GM12864 (cell line): ENCODE results near the gene SMARCB1.
A peak's percentile ranks its signal among the peaks of the same experiment; 100 is the strongest.

ENCODE experiments used
- DNase-seq: peaks from one replicate; pipeline ENCODE4 v3.0.0-alpha.2; 2011; ENCODE audit warnings: low read depth
- H3K4me3 ChIP-seq: 2 replicates; pipeline ENCODE4 v1.5.1; 2011; ENCODE audit warnings: mild to moderate bottlenecking, low read depth, low read length, control low read depth
- TF ChIP-seq, protein P1 (sequence below): IDR thresholded peaks from 2 replicates; pipeline ENCODE4 v1.5.1; 2011; ENCODE audit warnings: low read depth, mild to moderate bottlenecking, moderate library complexity, low read length, control low read depth, inconsistent platforms; ENCODE audit errors: missing control alignments

Gene SMARCB1

DNA sequence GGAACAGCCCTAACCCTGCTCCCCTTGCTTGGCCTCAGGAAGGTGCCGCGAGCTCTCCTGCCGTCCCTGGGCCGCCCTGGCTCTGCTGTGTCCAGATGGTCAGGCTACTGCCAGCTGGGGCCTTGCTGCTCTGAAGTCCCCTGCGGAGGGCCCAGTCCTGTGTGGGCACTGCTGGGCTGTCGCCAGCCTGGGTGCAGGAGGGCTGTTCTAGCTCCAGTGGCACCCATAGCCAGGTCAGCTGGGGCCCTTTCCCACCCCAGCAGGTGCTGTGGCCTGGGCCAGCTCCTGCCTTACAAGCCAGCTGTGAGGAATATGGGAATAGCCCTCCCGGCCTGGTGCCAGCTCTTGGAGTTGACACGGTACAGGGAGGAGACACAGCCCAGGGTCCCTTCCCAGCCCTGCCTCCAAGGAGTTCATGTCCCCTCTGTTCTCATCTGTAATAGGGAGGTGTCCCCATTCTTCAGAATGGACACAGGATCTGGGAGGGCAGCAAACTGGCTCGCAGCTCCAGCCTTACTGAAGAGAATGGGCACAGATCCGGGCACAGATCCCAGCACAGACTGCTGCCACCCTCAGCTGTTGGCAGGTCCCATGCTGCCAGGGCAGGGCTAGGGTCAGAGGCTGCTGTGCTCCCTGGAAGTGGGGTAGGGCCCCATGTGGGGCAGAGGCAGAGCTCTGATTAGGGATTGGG is 48.2 kb downstream of the SMARCB1 start:
- H3K4me3 ChIP-seq, result no peak overlapping the region
- no peak for DNase-seq
- TF ChIP-seq, protein P1, sequence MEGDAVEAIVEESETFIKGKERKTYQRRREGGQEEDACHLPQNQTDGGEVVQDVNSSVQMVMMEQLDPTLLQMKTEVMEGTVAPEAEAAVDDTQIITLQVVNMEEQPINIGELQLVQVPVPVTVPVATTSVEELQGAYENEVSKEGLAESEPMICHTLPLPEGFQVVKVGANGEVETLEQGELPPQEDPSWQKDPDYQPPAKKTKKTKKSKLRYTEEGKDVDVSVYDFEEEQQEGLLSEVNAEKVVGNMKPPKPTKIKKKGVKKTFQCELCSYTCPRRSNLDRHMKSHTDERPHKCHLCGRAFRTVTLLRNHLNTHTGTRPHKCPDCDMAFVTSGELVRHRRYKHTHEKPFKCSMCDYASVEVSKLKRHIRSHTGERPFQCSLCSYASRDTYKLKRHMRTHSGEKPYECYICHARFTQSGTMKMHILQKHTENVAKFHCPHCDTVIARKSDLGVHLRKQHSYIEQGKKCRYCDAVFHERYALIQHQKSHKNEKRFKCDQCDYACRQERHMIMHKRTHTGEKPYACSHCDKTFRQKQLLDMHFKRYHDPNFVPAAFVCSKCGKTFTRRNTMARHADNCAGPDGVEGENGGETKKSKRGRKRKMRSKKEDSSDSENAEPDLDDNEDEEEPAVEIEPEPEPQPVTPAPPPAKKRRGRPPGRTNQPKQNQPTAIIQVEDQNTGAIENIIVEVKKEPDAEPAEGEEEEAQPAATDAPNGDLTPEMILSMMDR, result no peak

DNA sequence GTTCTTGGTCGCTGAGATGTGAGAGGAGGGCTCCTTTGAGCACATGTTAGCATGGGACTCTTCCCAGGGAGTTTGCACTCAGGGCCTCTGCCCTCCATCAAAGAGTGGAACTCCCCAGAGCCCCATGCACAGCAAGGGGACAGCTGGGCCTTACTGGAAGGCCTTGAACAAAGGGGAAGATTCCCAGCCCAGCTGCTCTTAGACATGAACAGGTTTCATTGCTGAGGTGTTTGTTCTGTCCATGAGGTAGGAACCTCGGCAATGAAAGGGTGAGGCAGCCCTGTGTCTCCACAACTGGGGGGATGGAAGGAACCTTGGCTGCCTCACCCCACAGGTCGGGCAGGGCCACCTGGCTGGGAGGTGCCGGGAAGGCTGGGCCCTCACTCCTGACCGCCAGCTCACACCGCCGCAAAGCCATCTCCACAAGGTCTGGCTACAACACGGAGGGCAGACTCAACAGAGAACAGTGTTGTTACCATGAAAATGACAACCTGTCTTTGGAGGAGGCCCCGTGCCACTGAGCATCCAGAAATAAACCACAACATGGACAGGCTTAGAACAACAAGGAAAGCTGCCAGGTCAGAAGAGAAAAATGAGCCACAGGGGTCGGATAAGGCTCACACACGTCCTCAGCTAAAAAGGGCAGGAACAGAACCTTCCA is 48.8 kb downstream of the SMARCB1 start:
- DNase-seq, result no peak
- no peak overlapping the region for H3K4me3 ChIP-seq

DNA sequence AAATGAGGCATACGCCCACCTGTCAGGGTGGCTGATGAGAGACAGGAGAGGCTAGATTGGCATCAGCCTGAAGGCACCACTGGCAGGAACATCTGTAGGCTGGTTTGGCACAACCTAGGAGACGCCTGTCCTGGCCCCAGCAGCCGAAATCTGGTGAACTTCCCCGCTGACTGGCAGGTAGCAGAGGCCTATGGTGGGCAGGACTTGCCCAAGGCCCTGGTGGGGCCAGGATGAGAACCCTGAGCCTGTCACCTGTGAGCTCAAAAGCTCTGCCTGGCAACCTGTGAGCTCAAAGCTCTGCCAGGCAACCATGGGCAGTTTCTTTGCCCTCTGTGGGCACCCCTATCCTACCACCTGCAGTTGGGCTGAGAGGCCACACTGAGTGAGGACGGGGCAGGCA is 49.5 kb downstream of the SMARCB1 start:
- no peak overlapping the region for H3K4me3 ChIP-seq
- TF ChIP-seq, protein P1, result no peak
- DNase-seq, result no peak

More for the DNA sequence above, 48.8 kb downstream of the SMARCB1 start:
- TF ChIP-seq, protein P1, result no peak

DNA sequence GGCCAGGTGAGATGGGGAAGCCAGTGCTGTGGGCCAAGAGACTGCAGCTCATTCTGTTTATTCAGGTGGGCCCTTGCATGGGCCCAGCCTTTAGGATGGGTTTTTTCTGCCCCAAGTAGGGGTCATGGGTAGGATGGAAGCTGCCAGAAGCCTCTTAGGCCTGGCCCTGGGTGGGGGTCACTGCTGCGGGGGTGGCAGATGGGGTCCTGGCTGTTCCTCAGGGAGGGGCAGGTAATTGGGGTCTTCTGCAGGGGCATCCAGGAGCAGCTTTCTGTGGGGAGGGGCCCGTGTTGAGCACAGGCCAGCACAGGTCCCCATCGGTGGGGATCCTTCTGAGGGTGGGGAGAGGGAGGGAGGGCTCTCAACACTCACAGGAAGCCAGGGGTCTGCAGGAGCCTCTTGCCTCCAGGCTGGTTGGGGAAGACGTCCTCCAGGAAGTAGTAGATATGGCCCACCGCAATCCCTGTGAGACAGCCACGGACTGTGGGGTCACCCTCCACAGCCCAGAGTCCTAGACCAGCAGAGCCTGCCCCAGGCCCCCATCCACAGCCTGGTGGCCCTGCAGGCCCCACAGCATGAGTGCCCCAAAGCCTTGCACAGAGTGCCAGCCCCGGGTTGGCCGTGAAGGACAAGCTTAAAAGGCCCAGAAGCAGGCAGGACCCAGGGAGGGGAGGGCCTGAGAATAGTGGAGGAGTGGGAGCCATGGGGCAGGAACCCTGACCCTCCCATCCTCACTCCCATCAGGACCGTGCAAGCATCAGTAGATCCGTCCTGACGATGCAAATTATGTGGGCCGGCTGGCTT is 50.1 kb downstream of the SMARCB1 start:
- peak overlapping the region; percentile 75 for H3K4me3 ChIP-seq
- no peak for DNase-seq
- TF ChIP-seq, protein P1, result no peak

DNA sequence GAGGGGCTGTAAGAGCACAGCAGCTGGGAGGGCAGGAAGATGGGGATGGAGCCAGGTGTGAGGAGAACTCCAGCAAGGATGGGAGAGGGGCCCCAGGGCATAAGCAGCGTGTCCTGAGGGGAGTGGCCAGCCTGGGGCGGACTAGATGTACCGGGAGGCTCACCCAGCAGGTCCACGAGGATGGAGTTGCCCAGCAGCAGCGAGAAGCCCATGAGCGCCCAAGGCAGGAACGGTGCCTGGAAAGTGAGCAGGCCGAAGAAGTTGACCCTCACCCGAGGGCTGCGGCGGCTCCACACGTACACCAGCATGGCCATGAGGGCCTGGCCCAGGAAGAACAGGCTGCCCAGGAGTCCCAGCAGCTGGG is 50.7 kb downstream of the SMARCB1 start:
- TF ChIP-seq, protein P1, result no peak
- peak overlapping the region; percentile 75 for H3K4me3 ChIP-seq

DNA sequence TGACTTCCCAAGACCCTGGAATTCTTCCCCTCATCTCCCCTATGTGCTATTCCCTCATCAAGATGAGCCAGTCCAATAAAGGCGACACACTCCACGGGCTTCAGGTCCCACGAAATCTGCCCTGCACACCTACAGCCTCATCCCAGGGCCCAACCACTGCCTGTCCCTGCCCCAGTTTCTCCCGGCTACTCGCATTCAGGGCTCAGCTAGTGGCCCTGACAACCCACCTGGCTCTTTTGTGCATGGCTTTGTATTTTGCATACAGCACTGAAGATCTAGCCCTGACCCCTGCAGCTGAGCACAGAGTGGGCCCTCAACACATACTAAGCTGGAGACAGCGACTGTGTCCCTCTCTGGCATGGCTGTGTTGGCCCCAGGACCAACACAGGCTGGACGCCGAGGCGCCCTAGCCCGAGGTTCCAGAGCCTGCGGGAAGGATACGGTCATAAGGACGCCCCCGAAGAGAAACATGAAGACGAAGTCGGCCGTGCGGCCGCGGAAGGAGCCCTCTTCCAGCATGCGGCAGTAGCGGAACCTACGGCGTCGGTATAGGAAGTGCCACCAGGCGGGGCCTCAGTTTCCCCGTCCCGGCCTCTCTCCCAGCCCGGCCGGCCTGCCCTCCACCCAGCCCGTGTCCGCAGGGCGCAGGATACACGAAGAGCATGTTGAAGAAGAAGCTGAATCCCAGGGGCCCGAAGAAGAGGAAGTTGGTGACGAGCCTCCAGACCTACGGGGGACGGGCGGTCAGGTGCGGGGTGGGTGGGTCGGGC is 51.3 kb downstream of the SMARCB1 start:
- peak overlapping the region; percentile 75 for H3K4me3 ChIP-seq

More for the DNA sequence above, 50.7 kb downstream of the SMARCB1 start:
- DNase-seq, result no peak

More for the DNA sequence above, 51.3 kb downstream of the SMARCB1 start:
- no peak for DNase-seq
- TF ChIP-seq, protein P1, result no peak
